GM20000 (cell line): ENCODE measurements around the gene PMM1.

Source experiments
- DNase-seq: peaks from one replicate; pipeline ENCODE4 v3.0.0; 2012; ENCODE audit warnings: low spot score
- CTCF ChIP-seq: IDR thresholded peaks from 2 replicates; pipeline ENCODE4 v1.5.1; 2012; ENCODE audit warnings: mild to moderate bottlenecking, control low read depth; ENCODE audit errors: extremely low read depth, missing control alignments

PMM1 gene

GRCh38 chr22:41531715-41532477, 57.7 kb downstream of the PMM1 start:
- TF ChIP-seq CTCF: no peak
- DNase-seq: no peak

- DNase-seq: no peak
- TF ChIP-seq CTCF: no peak
These were observed 58.5 kb downstream of the PMM1 start for GRCh38 chr22:41530890-41531714.

- DNase-seq: no peak
- TF ChIP-seq CTCF: no peak
These were observed 60.6 kb downstream of the PMM1 start for GRCh38 chr22:41528938-41529561.

- no peak for TF ChIP-seq CTCF
- DNase-seq: no peak
These were observed 61.4 kb downstream of the PMM1 start for GRCh38 chr22:41528132-41528766.
